NCI-H187 treated with DMSO at 0.1 percent for 48 hours (cell line): ENCODE measurements around the gene PRM1.
"Not testable (repeated sequence)": the region's sequence is repeated elsewhere in the genome, so short reads cannot be mapped to it uniquely, and the experiment has no call there.

Experiments used
- DNase-seq: peaks from one replicate; lab custom pipeline; 2025; lab: John Stamatoyannopoulos, UW

The PRM1 gene

DNA sequence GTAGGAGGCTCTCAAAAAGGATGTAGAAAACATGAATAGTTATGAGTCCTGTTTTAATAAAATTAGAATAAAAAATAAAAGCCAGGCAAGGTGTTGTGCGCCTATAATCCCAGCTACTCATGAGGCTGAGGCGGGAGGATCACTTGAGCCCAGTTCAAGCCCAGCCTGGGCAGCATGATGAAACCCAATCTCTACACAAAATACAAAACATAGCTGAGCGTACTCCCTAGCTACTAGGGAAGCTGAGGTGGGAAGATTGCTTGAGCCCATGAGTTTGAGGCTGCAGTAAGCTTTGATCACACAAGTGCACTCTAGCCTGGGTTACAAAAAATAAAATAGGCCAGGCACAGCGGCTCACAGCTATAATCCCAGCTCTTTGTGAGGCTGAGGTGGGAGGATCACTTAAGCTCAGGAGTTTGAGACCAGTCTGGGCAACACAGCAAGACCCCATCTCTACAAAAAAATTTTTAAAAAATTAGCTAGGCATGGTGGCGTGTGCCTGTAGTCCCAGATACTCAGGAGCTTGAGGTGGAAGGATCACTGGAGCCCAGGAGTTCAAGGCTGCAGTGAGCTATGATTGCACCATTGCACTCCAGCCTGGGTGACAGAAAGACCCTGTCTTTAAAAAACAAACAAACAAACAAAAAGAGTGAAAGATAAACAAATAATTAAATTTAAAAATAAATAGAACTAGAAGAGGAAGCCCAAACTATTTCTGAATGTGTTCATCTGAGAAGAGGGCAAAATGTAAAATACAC is 17.2 kb upstream of the PRM1 start:
- DNase-seq = no peak

DNA sequence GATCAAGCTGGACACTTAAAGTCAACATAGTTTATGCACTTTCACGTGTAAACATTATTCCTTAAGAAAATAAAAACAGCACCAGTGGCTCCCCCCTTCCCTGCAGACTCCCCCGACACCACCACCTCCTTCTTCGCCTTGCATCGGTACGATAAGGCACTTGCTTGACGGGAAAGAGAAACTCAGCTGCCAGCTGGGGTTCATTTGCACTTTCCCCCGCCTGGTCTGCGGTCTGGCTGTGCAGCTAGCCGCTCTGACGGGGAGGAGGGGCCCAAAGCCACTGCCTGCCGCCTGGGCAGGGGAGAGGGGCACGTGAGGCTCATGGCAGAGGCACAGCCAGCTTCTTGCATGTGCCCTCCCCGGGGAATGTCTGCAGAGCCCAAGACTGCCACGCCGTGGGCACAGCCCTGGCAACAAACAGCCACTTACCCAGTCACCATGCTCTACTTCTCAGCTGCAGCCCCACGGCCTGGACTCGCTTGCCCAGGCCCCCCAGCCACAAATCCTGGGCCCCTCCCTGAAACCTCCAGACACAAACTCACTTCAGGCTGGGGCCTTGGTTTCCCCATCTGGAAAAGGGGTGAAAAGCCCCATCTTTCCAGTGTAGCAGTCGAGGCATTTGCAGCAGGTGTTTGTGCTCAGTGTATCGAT is 16.5 kb upstream of the PRM1 start:
- no peak for DNase-seq

DNA sequence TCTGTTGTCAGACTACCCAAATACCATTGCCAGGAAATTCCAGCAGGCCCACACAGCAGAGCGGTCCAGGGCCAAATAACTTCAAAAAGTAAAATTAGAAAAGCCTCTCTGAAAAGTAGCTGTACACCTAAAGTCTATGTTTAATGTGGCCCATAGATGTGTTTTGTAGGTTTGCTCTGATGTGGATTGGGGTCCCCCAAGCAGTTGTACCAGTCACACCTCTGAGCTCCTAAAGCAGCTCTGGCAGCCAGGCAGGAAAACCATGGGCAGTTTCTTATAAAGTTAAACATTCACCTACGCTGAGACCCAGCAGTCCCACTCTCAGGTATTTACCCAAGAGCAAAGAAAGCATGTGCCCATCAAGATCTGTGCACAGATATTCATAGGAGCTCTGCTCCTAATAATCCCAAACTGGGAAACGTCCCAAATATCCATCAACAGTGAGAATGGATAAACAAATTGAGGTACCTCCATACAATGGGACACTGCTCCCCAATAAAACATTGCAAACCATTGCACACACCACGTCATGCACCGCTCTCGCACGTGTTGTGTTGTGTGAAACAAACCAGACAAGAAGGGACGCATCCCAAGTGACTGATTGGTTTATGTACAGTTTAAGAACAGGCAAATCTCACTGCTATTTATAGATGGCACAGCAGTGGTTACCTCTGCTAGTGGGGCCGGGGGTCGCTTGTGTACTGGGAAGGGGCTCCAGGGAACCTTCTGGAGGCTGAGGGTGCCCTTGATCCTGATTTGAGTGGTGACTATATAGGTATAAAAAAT is 15.8 kb upstream of the PRM1 start:
- no peak for DNase-seq

DNA sequence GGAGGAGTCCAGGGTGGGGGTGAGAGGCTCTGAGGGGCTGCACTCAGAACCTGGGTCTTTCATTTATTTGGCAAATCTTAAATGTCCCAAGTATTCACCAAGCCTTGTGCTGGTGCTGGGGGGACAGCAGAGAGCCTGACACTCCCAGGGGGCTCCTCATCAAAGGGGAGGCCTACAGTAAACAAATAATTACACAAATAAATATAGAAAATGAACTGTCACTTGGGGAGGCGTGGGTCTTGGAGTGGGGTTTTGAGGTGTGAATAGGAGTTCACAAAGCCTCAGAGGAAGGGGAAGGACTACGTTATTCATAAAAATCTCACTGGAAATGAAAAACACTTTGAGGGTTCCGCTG is 15.2 kb upstream of the PRM1 start:
- no peak for DNase-seq

DNA sequence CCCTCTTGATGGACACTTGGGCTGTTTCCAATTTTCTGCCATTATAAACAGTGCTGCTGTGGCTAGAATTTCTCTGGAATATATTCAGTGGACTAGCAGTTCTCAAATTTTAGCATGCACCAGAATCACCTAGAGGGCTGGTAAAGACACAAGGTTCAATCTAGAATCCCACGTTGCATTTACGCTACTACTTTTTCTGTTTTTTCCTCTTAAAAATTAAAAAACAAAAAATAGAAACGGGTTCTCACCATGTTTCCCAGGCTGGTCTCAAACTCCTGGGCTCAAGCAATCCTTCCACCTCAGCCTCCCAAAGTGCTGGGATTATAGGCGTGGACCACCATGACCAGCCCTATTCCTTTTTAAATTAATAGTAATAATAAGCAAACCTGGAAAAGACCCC is 14.5 kb upstream of the PRM1 start:
- no peak for DNase-seq

DNA sequence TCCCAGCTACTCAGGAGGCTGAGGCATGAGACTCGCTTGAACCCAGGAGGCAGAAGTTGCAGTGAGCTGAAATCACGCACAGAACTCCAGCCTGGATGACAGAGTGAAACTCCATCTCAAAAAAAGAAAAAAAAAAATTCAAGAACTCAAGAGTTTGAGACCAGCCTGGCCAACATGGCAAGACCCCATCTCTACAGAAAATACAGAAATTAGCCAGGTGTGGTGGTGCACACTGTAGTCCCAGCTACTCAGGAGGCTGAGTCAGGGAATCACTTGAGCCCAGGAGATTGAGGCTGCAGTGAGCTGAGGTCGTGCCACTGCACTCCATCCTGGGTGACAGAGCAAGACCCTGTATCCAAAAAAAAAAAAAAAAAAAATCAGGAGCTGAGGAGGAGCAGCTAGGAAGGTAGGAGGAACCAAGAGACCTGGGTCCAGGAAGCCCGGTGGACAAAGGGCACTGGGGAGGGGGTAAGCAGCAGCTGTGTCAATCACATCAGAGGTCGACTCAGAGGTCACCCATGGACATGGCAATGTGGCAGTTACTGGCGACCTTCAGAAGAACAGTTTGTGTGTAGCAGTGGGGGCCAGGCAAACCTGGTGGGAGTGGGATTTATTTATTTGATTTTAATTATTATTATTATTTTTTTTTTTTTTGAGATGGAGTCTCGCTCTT is 11.1 kb upstream of the PRM1 start:
- no peak for DNase-seq

DNA sequence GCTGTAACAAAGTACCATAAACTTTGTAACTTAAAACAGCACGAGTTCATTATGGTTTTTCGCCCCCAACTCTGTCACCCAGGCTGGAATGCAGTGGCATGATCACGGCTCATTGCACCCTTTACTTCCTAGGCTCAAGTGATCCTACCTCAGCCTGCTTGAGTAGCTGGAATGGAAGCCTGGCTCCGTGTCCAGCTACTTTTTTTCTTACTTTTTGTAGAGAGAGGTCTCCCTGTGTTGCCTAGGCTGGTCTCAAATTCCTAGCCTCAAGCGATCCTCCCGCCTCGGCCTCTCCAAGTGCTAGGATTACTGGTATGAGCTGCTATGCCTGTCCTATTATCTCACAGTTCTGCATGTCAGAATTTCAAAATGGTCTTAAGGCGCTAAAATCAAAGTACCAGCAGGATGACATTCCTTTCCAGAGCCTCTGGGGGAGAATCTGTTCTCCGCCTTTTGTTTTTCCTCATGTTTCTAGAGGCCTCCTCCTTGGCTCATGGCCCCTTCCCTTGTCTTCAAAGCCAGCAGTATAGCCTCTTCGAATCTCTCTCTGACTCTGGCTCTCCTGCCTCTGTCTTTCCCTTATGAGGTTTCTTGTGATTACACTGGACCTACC is 10.1 kb upstream of the PRM1 start:
- DNase-seq = no peak

DNA sequence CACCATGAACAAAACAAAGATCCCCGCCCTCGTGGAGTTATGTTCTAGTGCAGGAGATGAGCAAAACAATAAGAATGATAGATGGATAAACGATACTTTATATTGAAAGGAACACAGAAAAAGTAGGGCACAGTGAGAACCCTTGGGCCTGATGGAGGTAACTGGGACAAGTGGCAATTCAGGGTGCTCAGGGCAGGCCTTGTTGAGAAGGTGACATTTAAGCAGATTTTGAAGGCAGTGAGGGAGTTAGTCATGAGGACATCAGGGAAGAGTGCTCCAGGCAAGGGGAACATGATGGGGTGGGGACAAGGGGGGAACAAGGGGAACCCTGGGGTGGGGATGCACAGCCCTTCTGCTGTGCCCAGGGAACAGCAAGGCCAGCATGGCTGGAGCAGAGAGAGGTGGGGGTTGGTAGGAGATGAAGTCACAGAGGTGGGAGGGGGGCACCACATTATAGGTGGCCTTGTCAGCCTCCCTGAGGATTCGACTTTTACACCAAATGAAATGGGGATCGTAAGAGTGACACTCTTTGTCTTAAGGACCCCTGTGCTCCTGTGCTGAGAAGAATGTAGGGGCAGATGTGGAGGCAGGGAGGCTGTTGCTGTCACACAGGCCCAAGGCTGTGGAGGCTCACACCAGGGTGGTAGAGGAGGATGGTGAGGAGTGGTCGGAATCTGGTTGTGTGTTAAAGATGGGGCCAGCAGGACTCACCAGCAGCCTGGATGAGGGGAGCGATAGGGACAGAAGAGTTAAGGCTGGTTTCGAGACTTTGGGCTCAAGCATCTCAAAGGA is 9.2 kb upstream of the PRM1 start:
- DNase-seq = no peak

DNA sequence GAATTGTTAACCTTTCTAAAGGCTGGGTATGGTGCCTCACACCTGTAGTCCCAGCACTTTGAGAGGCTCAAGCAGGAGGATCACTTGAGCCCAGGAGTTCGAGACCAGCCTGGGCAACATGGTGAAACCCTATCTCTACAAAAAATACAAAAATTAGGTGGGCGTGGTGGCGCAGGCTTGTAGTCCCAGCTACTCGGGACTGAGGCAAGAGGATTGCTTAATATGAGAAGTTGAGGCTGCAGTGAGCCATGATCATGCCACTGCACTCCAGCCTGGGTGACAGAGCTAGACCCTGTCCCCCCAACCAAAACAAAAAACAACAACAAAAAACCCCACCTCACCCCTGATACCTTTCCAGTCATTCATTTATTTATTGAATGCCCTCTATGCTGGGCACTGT is 8.6 kb upstream of the PRM1 start:
- DNase-seq = not testable (repeated sequence)

DNA sequence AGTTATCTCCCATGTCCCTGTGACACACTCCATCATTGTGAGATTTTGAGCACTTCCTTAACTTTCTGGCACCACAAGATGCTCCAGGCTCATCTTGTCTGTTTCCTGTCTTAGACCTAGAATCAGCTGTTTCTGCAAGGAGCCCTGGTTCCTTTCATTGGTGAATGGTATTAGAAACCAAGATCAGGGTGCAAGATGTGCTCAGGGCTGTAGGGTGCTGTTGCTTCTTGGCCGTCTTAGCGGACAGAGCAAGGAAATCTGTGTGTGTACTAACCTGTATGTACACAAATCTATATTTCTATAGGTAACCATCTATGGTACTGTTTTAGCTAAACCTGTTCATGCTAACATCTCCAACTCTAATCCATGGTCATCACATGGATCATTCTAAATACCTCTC is 8.1 kb upstream of the PRM1 start:
- DNase-seq = no peak

DNA sequence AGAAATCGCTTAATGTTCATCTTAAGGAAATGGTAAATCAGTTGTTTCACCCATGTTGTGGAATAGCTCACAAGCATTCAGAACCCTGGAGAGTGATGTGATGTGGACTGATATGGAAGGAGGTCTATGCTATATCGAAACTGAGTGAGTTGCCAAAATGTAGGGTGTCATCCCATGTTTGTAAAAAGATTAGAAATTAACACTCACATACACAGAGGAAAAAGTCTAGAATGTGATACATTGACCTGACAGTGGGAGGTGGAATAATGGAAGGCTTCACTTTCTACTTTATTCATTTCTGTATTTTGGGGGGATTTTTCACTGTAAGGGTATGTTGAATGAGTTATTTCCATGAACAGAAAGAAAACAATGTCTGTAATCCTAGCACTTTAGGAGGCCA is 4.7 kb upstream of the PRM1 start:
- no peak for DNase-seq

DNA sequence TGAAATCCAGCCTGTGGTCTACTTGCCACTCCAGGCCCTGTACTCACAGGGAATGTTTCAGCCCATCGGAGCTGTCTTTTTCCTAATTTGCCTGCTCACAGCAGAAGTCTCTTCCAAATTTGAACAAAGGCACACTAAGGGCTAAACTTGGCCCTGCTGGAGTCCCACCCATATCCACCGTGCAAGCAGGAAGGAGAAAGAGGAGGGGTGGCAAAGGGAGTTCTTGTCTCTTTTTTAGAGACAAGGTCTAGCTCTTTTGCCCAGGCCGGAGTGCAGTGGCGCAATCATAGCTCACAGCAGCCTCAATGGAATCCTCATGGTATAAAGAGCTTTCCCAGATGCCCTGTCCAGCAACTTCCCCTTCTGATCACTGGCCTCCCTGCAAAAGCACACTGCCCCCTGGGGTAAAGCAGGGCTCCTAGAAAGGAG is 2.7 kb upstream of the PRM1 start:
- no peak for DNase-seq

DNA sequence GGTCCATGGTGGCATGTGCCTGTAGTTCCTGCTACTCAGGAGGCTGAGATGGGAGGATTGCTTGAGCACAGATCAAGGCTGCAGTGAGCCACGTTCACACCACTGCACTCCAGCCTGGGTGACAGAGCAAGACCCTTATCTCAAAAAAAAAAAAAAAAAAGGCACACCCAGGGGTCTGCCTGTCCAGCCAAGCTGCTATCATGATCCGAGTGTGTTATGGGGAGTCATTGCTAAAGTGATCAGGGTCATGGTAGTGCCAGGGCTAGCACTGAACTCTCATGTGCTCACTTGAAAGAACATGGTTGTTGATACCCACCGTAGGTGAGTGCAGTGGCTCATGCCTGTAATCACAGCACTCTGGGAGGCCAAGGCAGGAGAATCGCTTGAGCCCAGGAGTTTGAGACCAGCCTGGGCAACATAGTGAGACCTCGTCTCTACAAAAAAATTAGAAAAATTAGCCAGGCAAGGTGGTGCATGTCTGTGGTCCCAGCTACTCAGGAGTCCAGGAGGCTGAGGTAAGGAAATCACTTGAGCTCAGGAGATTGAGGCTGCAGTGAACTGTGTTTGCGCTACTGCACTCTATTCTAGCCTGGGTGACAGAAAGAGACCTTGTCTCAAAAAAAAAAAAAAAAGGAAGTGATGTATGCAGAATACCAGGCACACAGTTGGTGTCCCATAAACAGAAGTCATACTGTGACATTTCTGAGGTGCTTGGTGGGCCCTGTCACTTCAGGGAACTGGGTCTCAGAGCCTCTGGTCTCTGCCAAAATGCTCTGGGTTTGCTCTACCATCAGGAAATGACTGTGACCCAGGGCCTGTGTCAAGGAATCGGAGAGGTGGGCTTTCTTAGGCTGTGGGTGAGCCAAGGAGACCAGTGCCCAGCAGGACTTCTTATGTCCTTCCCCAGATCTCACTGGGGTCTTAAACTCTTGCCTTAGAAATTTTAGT is 2.2 kb downstream of the PRM1 start:
- DNase-seq = no peak

DNA sequence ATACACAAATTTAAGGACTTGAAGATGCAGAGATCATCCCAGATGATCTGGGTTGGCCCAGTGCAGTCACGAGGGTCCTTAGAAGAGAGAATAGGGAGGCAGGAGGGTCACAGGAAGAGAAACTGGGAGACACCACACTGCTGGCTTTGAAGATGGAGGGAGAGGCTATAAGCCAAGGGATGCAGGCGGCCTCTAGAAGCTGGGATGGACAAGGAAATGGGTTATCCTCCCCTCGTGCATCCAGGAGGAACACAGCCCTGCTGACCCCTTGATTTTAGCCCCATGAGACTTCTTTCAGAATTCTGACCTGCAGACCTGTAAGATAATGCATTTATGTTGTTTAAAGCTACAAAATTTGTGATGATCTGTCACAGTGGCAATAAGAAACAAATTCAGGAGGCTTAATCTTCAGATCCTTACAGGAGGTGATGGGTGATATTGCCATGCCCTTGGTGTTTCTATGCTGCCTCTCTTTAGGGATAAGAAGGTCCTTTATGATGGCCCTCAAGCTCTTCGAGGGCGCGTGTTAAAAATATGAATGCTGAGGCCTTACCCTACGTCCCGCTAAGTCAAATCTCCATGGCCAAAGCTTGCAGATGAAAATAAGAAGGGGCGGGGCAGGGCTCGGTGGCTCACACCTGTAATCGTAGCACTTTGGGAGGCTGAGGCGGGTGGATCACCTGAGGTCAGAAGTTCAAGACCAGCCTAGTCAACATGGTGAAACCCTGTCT is 3.4 kb downstream of the PRM1 start:
- DNase-seq = no peak

DNA sequence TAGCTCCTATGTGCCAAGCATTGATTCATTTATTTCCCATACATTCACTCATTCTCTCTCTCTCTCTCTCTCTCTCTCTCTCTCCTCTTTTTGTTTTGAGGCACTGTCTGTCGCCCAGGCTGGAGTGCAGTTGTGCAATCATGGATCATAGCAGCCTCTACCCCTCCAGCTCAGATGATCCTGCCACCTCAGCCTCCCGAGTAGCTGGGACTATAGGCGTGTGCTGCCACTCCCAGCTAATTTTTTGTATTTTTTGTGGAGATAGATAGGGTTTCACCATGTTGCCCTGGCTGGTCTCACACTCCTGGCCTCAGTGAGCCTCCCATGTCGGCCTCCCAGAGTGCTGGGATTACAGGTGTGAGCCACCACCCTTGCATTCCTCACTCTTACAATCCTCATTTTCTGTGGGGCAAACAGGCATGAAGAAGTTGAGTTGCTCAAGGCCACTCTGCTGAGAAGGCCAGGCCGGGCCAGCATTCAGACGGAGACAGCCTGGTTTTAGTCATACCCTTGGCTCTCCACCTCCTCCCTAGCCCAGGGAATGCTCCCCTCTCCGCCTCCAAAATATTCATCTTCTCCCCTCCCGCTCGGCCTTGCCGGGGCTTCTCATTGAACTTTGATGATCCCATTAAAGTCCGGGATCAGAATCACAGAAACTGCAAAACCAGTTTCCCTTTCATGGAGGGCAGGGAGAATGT is 4.1 kb downstream of the PRM1 start:
- DNase-seq = no peak

DNA sequence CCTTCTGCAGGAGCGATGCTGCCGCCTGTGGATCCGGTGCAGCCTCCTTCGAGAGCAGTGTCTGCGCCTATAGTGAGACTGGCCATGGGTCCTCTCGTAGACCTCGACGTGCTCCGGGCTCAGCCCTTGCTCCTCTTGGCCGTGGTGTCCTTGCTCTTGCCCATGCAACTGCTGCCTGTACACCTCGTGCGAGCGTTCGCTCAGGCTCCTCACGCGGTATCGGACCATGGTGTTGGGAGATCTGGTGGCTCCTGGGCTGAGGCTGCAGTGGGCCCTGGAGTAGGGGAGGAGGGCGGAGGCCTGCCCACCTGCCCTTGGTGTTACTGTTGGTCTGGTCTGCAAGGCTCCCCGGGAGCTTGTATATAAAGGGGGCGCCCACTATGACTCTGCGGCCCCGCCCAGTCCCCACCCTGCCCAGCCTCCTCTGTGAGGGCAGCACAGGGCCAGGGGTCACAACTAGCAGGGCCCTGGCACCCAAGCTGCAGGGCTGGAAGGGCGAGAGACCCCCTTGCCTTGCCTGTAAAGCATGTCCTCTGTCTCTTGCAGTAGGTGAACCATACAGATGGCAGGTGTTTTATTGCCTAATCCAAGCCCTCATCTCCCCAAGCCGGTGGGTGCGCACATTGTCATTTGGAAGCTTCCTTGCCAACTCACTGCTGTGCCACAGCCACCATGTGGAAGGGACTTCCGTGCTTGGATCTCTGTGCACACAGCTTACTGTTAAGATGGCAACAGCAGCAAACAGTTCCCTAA is 4.8 kb downstream of the PRM1 start, which contains the start of gene PRM2:
Gene PRM2, minus strand, starts transcription at position 338 of the 753 bp plus-strand sequence. Its CDS starts 110 bp downstream, at position 228.
- DNase-seq = no peak

DNA sequence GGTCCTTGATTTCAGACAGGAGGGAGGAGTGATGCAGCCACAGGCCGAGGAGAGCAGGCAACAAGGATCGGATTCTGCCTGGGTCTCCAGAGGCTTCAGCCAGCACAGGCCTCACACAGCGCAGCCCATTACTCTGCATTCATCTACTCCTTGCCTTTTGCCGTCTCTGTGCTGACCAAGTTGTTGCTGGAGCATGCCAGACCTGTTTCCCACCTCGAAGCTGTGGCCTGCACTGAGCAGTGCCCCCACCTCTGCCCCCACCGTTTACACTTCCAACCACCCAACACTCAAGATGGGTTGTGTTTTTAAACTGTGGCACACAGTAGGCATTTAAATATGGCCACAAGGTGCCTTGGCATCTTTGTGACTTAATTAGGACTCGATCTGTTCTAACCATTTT is 6.2 kb downstream of the PRM1 start:
- DNase-seq = no peak

DNA sequence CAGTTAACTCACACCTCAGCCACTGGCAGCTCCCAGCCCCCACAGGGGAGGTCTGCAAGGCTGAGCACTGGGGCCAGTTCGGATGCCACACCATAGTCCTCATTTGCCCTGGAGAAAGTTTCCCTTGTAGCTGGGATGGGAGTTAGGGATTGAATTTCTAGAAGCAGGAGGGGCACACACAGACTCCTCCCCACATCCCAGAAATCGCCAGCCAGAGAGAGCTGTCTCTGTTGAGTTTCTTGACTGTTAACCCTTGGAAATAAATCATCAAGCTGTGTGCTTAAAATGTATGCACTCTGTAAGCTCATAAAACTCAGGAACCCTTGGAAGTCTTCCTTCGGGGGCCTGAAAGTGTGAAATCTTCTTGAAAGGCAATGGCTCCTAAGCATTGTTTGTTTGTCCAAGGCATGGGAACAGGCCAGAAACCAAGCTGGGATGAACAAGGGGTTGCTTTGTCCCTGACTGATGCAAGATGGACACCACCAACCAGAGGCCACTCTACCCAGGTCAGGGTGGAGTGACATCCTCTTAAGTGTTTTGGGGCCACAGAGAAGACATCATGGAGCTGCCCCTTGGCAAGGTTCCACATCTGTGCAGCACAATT is 7.3 kb downstream of the PRM1 start:
- no peak for DNase-seq
